GM12873 (cell line): Measurements from ENCODE around the gene HERPUD1.

Source experiments
- CTCF ChIP-seq: IDR thresholded peaks from 2 replicates; pipeline ENCODE4 v1.5.1; 2012; ENCODE audit warnings: low read depth, mild to moderate bottlenecking, moderate library complexity, low read length, control low read depth; ENCODE audit not compliant: insufficient read depth; ENCODE audit errors: missing control alignments

HERPUD1 gene

GRCh38 chr16:56988161-56988947 lies 56.4 kb downstream of the HERPUD1 start:
- no peak for TF ChIP-seq CTCF

- no peak for TF ChIP-seq CTCF
Measured at GRCh38 chr16:56988948-56989945, 57.3 kb downstream of the HERPUD1 start, which contains the start of gene NLRC5. Gene NLRC5 (plus strand): TSS chr16:56989557. CDS start chr16:57020713, 31,156 bp downstream.

- TF ChIP-seq CTCF, result no peak
Measured at GRCh38 chr16:56989988-56990387, 58.0 kb downstream of the HERPUD1 start.

GRCh38 chr16:56990407-56991286 lies 58.7 kb downstream of the HERPUD1 start:
- no peak for TF ChIP-seq CTCF

GRCh38 chr16:56993204-56993603 lies 61.3 kb downstream of the HERPUD1 start:
- TF ChIP-seq CTCF, result no peak

- no peak for TF ChIP-seq CTCF
Measured at GRCh38 chr16:56994311-56994710, 62.4 kb downstream of the HERPUD1 start.
